GM12892 (cell line): ENCODE results near the gene TUBE1.

Experiments
- POLR2A ChIP-seq: IDR thresholded peaks from 2 replicates; pipeline ENCODE4 v1.6.1; 2011; ENCODE audit warnings: low read depth, low read length, control low read depth
- POLR2AphosphoS5 ChIP-seq: IDR thresholded peaks from 2 replicates; pipeline ENCODE4 v1.6.1; 2011; ENCODE audit warnings: low read depth, low read length, control low read depth

DNA sequence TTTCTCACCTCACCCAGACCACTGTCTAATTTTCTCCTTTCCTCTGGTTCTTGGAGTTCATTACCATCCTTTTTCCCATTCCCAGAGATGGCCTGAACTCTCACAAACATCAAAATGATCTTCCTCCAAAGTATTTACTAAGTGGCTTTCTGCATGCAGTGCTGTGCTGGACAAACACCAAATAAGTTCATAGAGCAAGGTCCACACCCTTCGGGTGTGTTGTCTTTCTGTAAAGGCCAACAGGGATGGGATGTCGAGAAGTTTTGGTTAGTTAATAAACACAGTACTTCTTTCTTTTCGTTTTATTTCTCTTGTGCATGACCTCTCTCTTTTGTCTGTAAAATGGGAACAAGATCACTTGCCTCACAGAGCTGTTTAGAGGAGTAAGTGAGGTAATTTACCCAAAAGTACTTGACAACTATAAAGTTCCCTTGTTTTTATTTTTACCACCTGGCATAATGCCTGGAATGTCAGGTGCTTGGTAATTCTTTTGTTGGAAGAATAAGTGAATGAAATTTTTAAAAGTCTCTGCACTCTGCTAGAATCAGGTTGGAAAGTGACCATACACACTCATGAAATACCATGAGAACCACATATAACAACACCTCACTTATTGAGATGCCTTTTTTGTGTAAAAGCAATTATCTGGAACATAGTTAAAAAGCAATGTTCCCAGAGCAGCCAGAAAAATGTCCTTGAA is 56.2 kb downstream of the TUBE1 start:
- TF ChIP-seq POLR2A (no peak), POLR2AphosphoS5 (no peak)
